HG02943 (cell line): ENCODE results near the gene RASSF3.
"Not testable (repeated sequence)": the region's sequence is repeated elsewhere in the genome, so short reads cannot be mapped to it uniquely, and the experiment has no call there.

ENCODE experiments used
- ATAC-seq: cut with Tn5 transposase; IDR thresholded peaks from one replicate; pipeline ENCODE4 v1.9.1; 2021; ENCODE audit warnings: mild to moderate bottlenecking, low read depth, moderate library complexity; ENCODE audit not compliant: unreplicated experiment

RASSF3 gene

GRCh38 chr12:64610079-64610659, at the start of gene RASSF3:
Gene RASSF3 (plus strand): TSS chr12:64610495. CDS start chr12:64610633, 138 bp downstream.
- ATAC-seq: peak; percentile 50

GRCh38 chr12:64561302-64562136, 48.8 kb upstream of the RASSF3 start:
- no peak for ATAC-seq

GRCh38 chr12:64566122-64566521, 44.2 kb upstream of the RASSF3 start:
- ATAC-seq: no peak

GRCh38 chr12:64566831-64567517, 43.3 kb upstream of the RASSF3 start:
- no peak for ATAC-seq

GRCh38 chr12:64567570-64567969, 42.7 kb upstream of the RASSF3 start:
- no peak for ATAC-seq

- no peak for ATAC-seq
Observed at GRCh38 chr12:64568298-64568697, 42.0 kb upstream of the RASSF3 start.

GRCh38 chr12:64569923-64570691, 40.2 kb upstream of the RASSF3 start:
- no peak for ATAC-seq

DNA sequence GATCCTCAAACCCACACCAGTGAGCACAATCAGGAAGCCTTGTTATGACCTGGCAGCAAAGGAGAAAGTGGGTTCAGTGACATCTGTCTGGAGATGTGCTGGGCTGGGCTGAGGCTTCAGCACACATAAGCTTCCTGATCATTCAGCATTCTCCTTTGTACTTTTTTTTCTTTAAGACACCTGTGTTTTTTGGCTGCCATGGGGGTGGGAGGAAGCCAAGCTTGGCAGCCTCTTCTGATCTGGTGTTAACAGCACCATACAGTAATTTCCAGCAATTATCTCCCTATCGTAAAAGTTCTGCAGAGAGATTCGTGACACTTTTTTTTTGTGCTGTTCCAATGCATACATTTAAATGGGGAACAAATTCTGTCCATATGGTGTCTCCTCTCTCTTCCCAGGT, 38.9 kb upstream of the RASSF3 start:
- ATAC-seq: no peak

DNA sequence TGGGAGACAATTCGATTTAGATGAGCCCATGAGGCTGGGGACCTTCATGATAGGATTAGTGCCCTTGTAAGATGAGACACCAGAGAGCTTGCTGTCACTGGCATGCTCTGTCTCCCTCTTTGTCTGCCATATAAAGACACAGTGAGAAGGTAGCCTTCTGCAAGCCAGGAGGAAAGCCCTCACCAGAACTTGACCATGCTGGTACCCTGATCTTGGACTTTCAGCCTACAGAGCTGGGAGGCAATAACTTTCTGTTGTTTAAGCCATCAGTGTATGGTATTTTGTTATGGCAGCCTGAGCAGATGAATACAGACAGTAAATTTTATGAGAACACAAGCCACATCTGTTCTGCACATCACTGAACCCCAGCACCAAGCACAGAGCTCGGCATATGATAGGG, 38.1 kb upstream of the RASSF3 start:
- no peak for ATAC-seq

DNA sequence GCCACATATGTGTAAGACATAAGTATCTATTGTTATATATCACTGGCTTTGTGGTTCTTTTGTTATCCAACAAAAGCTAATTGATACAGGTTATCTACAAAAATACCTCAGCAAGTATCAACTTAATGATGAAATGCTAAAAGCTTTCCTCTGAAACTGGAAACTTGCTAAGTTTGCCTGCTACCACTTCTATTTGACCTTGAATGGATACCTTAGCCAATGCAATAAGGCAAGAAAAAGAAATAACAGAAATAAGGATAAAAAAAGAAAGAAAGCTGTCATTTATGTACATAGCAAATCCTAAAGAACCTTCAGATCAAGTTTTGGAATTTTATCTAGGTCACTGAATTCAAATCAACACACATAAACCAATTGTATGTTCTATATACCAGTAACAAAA, 35.5 kb upstream of the RASSF3 start:
- ATAC-seq: no peak

GRCh38 chr12:64577046-64577445, 33.2 kb upstream of the RASSF3 start:
- no peak for ATAC-seq

GRCh38 chr12:64578566-64578965, 31.7 kb upstream of the RASSF3 start:
- ATAC-seq: no peak

DNA sequence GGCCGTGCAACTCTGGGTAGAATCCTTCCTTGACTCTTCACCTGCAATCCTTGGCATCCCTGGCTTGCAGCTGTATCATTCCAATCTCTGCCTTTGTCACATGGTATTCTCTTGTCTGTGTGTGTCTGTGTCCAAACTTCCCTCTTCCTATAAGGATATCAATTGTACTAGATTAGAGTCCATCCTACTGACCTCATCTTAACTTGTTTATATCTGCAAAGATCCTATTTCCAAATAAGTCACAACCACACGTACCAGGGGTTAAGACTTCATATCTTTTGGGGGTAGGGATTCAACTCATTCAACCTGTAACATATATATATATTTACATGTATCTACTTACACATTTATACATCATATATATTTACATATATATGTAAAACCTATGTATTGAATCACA, 29.6 kb upstream of the RASSF3 start:
- no peak for ATAC-seq

DNA sequence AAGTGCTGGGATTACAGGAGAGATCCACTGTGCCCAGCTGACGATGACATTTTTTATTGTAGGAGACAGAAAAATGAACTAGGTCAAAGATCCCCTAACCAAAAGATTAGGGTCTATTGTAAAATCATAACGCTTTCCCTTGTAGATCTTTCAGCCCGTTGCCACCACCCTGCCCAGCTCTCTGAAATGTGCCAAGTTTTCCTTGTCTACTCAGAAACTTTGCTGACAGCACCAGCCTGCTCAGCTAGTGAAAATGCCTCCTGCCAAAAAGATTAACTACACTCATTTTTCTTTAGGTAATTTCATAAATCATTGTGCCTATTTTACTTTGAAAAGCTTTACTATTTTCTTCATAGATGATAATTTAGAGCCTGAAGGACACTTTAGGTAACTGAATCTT, 28.2 kb upstream of the RASSF3 start:
- ATAC-seq: no peak

GRCh38 chr12:64582862-64583261, 27.4 kb upstream of the RASSF3 start:
- ATAC-seq: no peak

DNA sequence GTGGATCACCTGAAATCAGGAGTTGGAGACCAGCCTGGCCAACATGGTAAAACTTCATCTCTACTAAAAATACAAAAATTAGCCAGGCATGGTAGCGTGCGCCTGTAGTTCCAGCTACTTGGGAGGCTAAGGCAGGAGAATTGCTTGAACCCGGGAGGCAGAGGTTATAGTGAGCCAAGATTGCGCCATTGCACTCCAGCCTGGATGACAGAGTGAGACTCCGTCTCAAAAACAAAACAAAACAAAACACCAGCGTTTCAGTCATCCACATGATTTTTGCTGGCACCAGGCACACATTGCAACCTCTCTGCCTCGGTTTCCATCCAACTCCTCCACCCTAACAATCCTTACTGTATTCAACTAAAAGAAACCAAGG, 26.9 kb upstream of the RASSF3 start:
- not testable (repeated sequence) for ATAC-seq

DNA sequence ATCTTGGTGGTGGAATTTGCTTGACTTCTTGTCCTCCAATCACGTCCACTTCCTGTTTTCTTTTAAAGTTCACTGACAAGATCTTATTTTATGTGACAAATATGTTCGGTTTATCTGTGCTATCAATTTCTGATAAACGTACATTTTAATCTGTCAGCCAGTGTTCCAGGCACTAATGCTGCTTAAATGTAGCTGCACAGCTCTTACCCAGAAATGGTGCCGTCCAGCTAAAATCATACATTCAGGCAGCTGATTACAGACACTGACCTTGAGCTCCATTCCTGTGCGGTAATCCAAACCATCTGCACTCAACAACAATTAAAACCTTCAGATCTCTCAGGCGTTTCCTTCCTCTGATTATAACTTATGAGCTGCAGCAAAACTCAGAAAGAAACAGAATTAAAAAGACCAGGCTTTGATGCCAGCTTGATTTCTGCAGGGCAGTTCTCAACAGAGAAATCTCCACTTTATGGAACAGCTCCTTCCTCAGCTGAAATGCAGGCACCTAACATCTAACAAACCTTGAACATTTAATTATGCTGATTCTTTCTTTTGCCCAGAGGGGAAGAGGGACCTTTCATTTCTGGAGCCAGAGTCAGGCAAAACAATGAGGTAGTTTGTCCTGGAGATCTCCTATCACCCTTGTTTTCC, 26.4 kb upstream of the RASSF3 start:
- no peak for ATAC-seq

GRCh38 chr12:64585104-64585503, 25.2 kb upstream of the RASSF3 start:
- no peak for ATAC-seq

- ATAC-seq: no peak
Observed at GRCh38 chr12:64587447-64587846, 22.8 kb upstream of the RASSF3 start.

DNA sequence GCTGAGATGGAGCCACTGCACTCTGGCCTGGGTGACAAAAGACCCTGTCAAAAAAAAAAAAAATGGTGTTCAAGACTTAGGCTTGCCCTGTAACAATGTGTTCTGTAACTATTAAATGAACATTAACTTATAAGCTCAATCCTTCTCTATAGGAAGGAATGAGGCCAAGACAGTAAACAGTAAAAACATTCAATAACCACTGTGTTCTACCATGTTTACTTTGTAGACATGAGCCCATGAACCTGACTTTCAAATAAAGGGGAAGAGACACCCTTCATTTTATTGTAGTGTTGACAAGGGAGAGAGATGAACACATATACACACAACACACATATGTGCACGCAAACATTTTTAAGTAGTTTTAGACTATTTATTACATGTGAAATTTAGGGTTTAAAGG, 20.1 kb upstream of the RASSF3 start:
- ATAC-seq: no peak
